Body of pancreas (tissue), 4 donors: ENCODE data around the gene TP53I13.

ENCODE experiments used
- CTCF ChIP-seq, 7 experiments: fragments of 450-650 bp in 4 of 7; fragments of 200-600 bp in 3 of 7; sonication (generic) in 3 of 7; IDR thresholded peaks; one replicate each; pipeline ENCODE4 v1.5.1; 2016 to 2019; ENCODE audit warnings: antibody characterized with exemption in 7 of 7
- POLR2A ChIP-seq, 3 donors: fragments of 450-650 bp; IDR thresholded peaks; one replicate each; pipeline ENCODE4 v1.6.1; 2016; ENCODE audit warnings: antibody characterized with exemption in 3 of 3, mild to moderate bottlenecking in 2 of 3

- peak in 1 of 7 experiments; percentile 12 for TF ChIP-seq CTCF (IDR thresholded peaks at IDR 0.05)
- peak in 2 of 3 donors; percentile 11 to 29 for TF ChIP-seq POLR2A (IDR thresholded peaks at IDR 0.05)
Observed at GRCh38 chr17:29565643-29566472, 2.6 kb upstream of the TP53I13 start.
